Measurements from ENCODE around the gene KRTAP5-7. TPM values are rescaled to one million over a fixed set of nuclear protein-coding genes. Genes with fewer than 3 reads are reported as not detected.
"Not testable (repeated sequence)": the region's sequence is repeated elsewhere in the genome, so short reads cannot be mapped to it uniquely, and the experiment has no call there.

The KRTAP5-7 gene
- polyA plus RNA-seq, 4 donors: 0.07 to 0.12 TPM; not detected in 2

DNA sequence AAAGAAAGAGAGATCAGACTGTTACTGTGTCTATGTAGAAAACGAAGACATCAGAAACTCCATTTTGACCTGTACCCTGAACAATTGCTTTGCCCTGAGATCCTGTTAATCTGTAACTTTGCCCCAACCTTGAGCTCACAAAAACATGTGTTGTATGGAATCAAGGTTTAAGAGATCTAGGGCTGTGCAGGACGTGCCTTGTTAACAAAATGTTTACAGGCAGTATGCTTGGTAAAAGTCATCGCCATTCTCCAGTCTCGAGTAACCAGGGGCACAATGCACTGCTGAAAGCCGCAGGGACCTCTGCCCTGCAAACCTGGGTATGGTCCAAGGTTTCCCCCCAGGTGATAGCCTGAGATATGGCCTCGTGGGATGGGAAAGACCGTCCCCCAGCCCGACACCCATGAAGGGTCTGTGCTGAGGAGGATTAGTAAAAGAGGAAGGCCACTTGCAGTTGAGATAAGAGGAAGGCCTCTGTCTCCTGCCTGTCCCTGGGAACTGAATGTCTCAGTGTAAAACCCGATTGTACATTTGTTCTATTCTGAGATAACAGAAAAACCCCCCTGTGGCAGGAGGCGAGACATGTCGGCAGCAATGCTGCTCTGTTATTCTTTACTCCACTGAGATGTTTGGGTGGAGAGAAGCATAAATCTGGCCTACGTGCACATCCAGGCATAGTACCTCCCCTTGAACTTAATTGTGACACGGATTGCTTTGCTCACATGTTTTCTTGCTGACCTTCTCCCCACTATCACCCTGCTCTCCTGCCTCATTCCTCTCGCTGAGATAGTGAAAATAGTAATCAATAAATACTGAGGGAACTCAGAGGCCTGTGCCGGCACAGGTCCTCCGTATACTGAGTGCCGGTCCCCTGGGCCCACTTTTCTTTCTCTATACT is 7.9 kb downstream of the KRTAP5-7 start:
- not testable (repeated sequence) for H3K27me3 ChIP-seq (ENCODE audit: control insufficient read depth in 3 of 3, insufficient read depth in 3 of 3, low read length in 3 of 3); H3K9me3 ChIP-seq (ENCODE audit: control insufficient read depth in 2 of 2, insufficient read depth in 1 of 2, low read depth in 1 of 2, low read length in 1 of 2); H3K36me3 ChIP-seq (ENCODE audit: control insufficient read depth in 3 of 3, insufficient read depth in 2 of 3, low read depth in 1 of 3, low read length in 3 of 3); H3K4me3 ChIP-seq (ENCODE audit: low read depth in 1 of 3, low read length in 3 of 3); FAIRE-seq
- DNase-seq: peak in 1 of 2 donors; percentile 41
- H3K4me1 ChIP-seq (ENCODE audit: control insufficient read depth in 3 of 3, insufficient read depth in 2 of 3, low read depth in 1 of 3, low read length in 2 of 3): peaks cover 0 to 16% (median 0%) of the 10 kb centered on the region in 3 donors
- 47 to 63% (median 48%) methylated on average over 17 of the region's 17 CpGs for WGBS, 3 donors
- H3K27ac ChIP-seq (ENCODE audit: low read depth in 1 of 3, low read length in 2 of 3): peak overlapping the region in 1 of 3 donors; percentile 84

DNA sequence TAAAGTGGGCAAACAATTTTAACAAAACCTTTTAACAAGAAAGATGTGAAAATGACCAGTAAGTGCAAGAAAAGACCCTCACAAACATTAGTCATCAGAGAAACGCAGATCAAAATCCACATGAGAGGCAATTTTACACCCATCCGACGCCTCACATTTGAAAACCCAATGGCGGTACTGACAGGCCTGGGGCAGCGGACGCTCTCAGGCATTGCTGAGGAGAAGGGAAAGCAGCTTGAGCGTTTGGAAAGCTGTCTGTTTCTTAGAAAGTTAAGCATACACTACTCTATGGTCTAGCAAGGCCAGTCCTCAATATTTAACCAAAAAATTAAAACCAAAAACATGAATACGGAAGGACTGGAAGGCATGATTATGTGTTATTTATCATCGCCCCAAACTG is 8.8 kb downstream of the KRTAP5-7 start:
- 93 to 96% (median 95%) methylated on average over 9 of the region's 9 CpGs for WGBS, 3 donors
- H3K4me1 ChIP-seq (ENCODE audit: control insufficient read depth in 3 of 3, insufficient read depth in 2 of 3, low read depth in 1 of 3, low read length in 2 of 3): peaks cover 0 to 16% (median 0%) of the 10 kb centered on the region in 3 donors
- FAIRE-seq: no peak

DNA sequence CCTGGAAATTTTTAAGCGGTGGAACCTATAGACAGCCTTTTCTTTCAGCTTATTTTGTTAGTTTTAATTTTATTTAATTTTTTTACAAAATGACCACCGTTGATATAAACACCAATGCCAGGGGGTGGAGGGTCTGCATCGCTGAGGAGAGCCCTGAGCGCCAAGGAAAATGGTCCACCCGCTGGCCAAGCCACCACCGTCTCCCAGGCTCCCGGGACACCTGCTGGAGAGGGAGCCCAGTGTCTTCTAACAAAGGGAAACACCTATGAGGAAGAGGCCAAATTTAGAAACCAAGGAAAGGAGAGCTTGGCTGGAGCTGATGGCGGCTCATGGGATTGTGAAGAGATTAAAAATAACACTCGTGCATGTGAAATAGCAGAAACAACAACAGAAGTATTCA is 10.5 kb downstream of the KRTAP5-7 start:
- H3K4me1 ChIP-seq (ENCODE audit: control insufficient read depth in 3 of 3, insufficient read depth in 2 of 3, low read depth in 1 of 3, low read length in 2 of 3): peaks cover 0 to 16% (median 0%) of the 10 kb centered on the region in 3 donors
- DNase-seq (no peak), FAIRE-seq (no peak)
- WGBS, 3 donors: 70 to 82% (median 76%) methylated on average over 9 of the region's 9 CpGs
- H3K27ac ChIP-seq (ENCODE audit: low read depth in 1 of 3, low read length in 2 of 3): no peak overlapping the region
- no peaks in the 10 kb centered on the region for H3K27me3 ChIP-seq (ENCODE audit: control insufficient read depth in 3 of 3, insufficient read depth in 3 of 3, low read length in 3 of 3)
- H3K36me3 ChIP-seq (ENCODE audit: control insufficient read depth in 3 of 3, insufficient read depth in 2 of 3, low read depth in 1 of 3, low read length in 3 of 3): no peaks in the 10 kb centered on the region
- H3K9me3 ChIP-seq (ENCODE audit: control insufficient read depth in 2 of 2, insufficient read depth in 1 of 2, low read depth in 1 of 2, low read length in 1 of 2): peaks cover 0 to 7% of the 10 kb centered on the region in 2 donors
- no peak overlapping the region for H3K4me3 ChIP-seq (ENCODE audit: low read depth in 1 of 3, low read length in 3 of 3)

More for the DNA sequence above, 8.8 kb downstream of the KRTAP5-7 start:
- Histone ChIP-seq H3K27ac (ENCODE audit: low read depth in 1 of 3, low read length in 2 of 3) (no peak overlapping the region), H3K27me3 (ENCODE audit: control insufficient read depth in 3 of 3, insufficient read depth in 3 of 3, low read length in 3 of 3) (no peaks in the 10 kb centered on the region), H3K36me3 (ENCODE audit: control insufficient read depth in 3 of 3, insufficient read depth in 2 of 3, low read depth in 1 of 3, low read length in 3 of 3) (no peaks in the 10 kb centered on the region), H3K4me3 (ENCODE audit: low read depth in 1 of 3, low read length in 3 of 3) (no peak overlapping the region), H3K9me3 (ENCODE audit: control insufficient read depth in 2 of 2, insufficient read depth in 1 of 2, low read depth in 1 of 2, low read length in 1 of 2) (peaks cover 0 to 5% of the 10 kb centered on the region in 2 donors)
- DNase-seq: no peak

DNA sequence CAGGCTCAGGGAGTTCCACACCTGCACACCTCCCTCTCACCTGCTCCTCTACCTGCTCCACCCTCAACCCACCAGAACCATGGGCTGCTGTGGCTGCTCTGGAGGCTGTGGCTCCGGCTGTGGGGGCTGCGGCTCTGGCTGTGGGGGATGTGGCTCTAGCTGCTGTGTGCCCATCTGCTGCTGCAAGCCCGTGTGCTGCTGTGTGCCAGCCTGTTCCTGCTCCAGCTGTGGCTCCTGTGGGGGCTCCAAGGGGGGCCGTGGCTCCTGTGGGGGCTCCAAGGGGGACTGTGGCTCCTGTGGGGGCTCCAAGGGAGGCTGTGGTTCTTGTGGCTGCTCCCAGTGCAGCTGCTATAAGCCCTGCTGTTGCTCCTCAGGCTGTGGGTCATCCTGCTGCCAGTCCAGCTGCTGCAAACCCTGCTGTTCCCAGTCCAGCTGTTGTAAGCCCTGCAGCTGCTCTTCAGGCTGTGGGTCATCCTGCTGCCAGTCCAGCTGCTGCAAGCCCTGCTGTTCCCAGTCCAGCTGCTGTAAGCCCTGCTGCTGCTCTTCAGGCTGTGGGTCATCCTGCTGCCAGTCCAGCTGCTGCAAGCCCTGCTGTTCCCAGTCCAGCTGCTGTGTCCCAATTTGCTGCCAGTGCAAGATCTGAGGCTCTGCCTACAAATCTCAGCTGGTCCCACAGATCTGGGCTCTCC is 11.1 kb downstream of the KRTAP5-7 start, which contains the start of gene KRTAP5-8:
TSS of gene KRTAP5-8 (plus strand) at position 49 of the 689 bp plus-strand sequence. CDS start at position 80, 31 bp downstream.
- not testable (repeated sequence) for H3K4me3 ChIP-seq (ENCODE audit: low read depth in 1 of 3, low read length in 3 of 3); H3K9me3 ChIP-seq (ENCODE audit: control insufficient read depth in 2 of 2, insufficient read depth in 1 of 2, low read depth in 1 of 2, low read length in 1 of 2); FAIRE-seq; DNase-seq; H3K36me3 ChIP-seq (ENCODE audit: control insufficient read depth in 3 of 3, insufficient read depth in 2 of 3, low read depth in 1 of 3, low read length in 3 of 3); H3K27ac ChIP-seq (ENCODE audit: low read depth in 1 of 3, low read length in 2 of 3); H3K27me3 ChIP-seq (ENCODE audit: control insufficient read depth in 3 of 3, insufficient read depth in 3 of 3, low read length in 3 of 3)
- H3K4me1 ChIP-seq (ENCODE audit: control insufficient read depth in 3 of 3, insufficient read depth in 2 of 3, low read depth in 1 of 3, low read length in 2 of 3): peaks cover 0 to 16% (median 0%) of the 10 kb centered on the region in 3 donors
- WGBS, 3 donors: 64 to 81% (median 68%) methylated on average over 3 to 4 of the region's 4 CpGs

DNA sequence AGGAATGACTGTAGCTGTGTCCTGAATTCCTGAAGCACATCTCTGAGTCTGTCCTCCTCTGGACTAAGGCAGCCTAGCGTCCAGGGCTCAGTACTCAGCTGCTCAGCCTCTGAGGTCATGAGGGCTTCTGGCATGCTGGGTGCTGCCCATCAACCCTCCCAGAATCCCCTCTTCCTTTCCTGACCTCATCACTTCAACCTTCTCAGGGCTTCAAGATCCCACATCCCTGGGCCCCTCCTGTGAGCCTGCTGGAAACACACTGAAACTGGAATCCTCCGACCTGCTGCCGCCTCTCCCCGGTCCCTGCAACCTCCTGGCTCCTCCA is 11.6 kb downstream of the KRTAP5-7 start:
- Histone ChIP-seq H3K9me3 (ENCODE audit: control insufficient read depth in 2 of 2, insufficient read depth in 1 of 2, low read depth in 1 of 2, low read length in 1 of 2) (peaks cover 0 to 7% of the 10 kb centered on the region in 2 donors), H3K4me1 (ENCODE audit: control insufficient read depth in 3 of 3, insufficient read depth in 2 of 3, low read depth in 1 of 3, low read length in 2 of 3) (peaks cover 0 to 16% (median 0%) of the 10 kb centered on the region in 3 donors), H3K4me3 (ENCODE audit: low read depth in 1 of 3, low read length in 3 of 3) (no peak overlapping the region), H3K36me3 (ENCODE audit: control insufficient read depth in 3 of 3, insufficient read depth in 2 of 3, low read depth in 1 of 3, low read length in 3 of 3) (no peaks in the 10 kb centered on the region), H3K27me3 (ENCODE audit: control insufficient read depth in 3 of 3, insufficient read depth in 3 of 3, low read length in 3 of 3) (peaks cover 0 to 2% (median 0%) of the 10 kb centered on the region in 3 donors), H3K27ac (ENCODE audit: low read depth in 1 of 3, low read length in 2 of 3) (no peak overlapping the region)
- DNase-seq: no peak
- WGBS, 3 donors: 86 to 95% (median 93%) methylated on average over 4 of the region's 4 CpGs
- FAIRE-seq: no peak

DNA sequence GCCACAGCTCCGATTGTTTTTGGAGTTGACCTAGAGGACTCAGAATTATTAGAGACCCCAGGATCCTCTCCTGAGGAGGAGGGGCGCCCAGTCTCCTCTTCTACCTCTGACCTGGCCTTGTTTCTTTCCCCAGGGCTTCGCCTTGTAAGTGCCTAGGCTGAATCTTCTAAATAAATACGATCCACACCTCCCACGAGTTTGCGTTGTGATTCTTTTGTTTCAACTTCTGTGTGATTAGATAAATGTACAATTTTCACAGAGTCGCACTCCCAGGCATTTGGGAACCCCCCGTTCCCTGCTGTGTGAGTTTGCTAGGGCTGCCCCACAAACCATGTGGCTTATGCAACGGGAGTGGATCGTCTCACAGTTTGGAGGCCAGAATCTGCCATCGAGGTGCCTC is 11.9 kb downstream of the KRTAP5-7 start:
- peaks cover 0 to 7% of the 10 kb centered on the region in 2 donors for H3K9me3 ChIP-seq (ENCODE audit: control insufficient read depth in 2 of 2, insufficient read depth in 1 of 2, low read depth in 1 of 2, low read length in 1 of 2)
- H3K4me1 ChIP-seq (ENCODE audit: control insufficient read depth in 3 of 3, insufficient read depth in 2 of 3, low read depth in 1 of 3, low read length in 2 of 3): peaks cover 2 to 19% (median 3%) of the 10 kb centered on the region in 3 donors
- WGBS, 3 donors: 87 to 89% (median 88%) methylated on average over 11 of the region's 11 CpGs
- FAIRE-seq (no peak), DNase-seq (no peak)
- peaks cover 0 to 2% (median 0%) of the 10 kb centered on the region in 3 donors for H3K27me3 ChIP-seq (ENCODE audit: control insufficient read depth in 3 of 3, insufficient read depth in 3 of 3, low read length in 3 of 3)
- H3K36me3 ChIP-seq (ENCODE audit: control insufficient read depth in 3 of 3, insufficient read depth in 2 of 3, low read depth in 1 of 3, low read length in 3 of 3): no peaks in the 10 kb centered on the region
- H3K27ac ChIP-seq (ENCODE audit: low read depth in 1 of 3, low read length in 2 of 3): no peak overlapping the region
- no peak overlapping the region for H3K4me3 ChIP-seq (ENCODE audit: low read depth in 1 of 3, low read length in 3 of 3)

DNA sequence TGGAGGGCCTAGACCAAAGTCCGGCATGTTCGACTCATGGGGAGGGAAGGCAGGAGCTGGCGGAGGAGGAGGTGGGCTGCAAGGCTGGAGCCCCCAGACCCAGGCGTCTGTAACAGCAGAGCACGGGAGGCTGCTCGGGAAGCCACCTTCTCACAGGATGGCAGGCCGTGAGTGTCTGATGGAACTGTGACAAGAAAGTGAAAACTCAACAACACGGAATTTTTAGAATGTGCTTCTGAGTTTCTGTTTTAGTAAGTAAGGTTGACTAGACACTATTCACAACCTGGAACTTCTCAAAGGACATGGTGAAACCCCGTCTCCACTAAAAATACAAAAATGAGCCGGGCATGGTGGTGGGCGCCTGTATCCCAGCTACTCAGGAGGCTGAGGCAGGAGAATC is 12.9 kb downstream of the KRTAP5-7 start:
- not testable (repeated sequence) for DNase-seq; H3K36me3 ChIP-seq (ENCODE audit: control insufficient read depth in 3 of 3, insufficient read depth in 2 of 3, low read depth in 1 of 3, low read length in 3 of 3); FAIRE-seq; H3K27ac ChIP-seq (ENCODE audit: low read depth in 1 of 3, low read length in 2 of 3); H3K9me3 ChIP-seq (ENCODE audit: control insufficient read depth in 2 of 2, insufficient read depth in 1 of 2, low read depth in 1 of 2, low read length in 1 of 2); H3K27me3 ChIP-seq (ENCODE audit: control insufficient read depth in 3 of 3, insufficient read depth in 3 of 3, low read length in 3 of 3); H3K4me3 ChIP-seq (ENCODE audit: low read depth in 1 of 3, low read length in 3 of 3)
- 82 to 92% (median 90%) methylated on average over 11 of the region's 11 CpGs for WGBS, 3 donors
- H3K4me1 ChIP-seq (ENCODE audit: control insufficient read depth in 3 of 3, insufficient read depth in 2 of 3, low read depth in 1 of 3, low read length in 2 of 3): peaks cover 2 to 14% (median 4%) of the 10 kb centered on the region in 3 donors

DNA sequence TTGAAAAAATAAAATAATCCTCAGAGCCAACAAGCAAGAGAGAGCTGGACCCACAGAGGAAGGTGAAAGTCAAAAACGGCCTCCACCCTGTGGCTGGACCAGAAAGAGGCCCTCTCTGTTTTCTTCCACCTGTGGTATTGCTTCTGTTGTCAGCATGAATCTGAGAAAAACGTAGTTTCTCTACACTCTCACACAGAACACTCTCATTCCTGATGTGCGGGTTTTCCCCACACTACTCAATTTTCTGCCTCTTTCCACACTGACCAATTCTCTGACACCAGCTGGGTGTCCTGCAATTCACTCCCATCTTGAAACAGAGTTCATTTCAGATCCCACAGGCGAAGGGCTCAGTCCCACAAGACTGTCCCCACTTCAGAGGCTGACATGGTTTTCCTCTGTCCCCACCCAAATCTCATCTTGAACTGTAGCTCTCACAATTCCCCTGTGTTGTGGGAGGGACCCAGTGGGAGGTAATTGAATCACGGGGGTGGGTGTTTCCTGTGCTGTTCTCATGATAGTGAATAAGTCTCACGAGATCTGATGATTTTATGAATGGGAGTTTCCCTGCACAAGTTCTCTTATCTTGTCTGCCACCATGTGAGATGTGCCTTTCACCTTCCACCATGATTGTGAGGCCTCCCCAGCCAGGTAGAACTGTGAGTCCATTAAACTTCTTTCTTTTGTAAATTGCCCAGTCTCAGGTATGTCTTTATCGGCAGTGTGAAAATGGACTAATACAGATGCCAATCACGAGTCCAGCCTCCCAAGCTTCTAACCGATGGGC is 13.6 kb downstream of the KRTAP5-7 start:
- 80 to 93% (median 85%) methylated on average over 9 of the region's 9 CpGs for WGBS, 3 donors
- not testable (repeated sequence) for H3K27me3 ChIP-seq (ENCODE audit: control insufficient read depth in 3 of 3, insufficient read depth in 3 of 3, low read length in 3 of 3); H3K4me3 ChIP-seq (ENCODE audit: low read depth in 1 of 3, low read length in 3 of 3); H3K27ac ChIP-seq (ENCODE audit: low read depth in 1 of 3, low read length in 2 of 3); H3K4me1 ChIP-seq (ENCODE audit: control insufficient read depth in 3 of 3, insufficient read depth in 2 of 3, low read depth in 1 of 3, low read length in 2 of 3); H3K36me3 ChIP-seq (ENCODE audit: control insufficient read depth in 3 of 3, insufficient read depth in 2 of 3, low read depth in 1 of 3, low read length in 3 of 3); H3K9me3 ChIP-seq (ENCODE audit: control insufficient read depth in 2 of 2, insufficient read depth in 1 of 2, low read depth in 1 of 2, low read length in 1 of 2); FAIRE-seq; DNase-seq

Data from small intestine (tissue), 7 donors.